ENCODE data around the gene TNK2.

Gene TNK2

GRCh38 chr3:195860456-195860855 is 47.9 kb downstream of the TNK2 start:
- TF ChIP-seq CTCF (conservative IDR thresholded peaks at IDR 0.05; ENCODE audit: low read length) = no peak
- DNase-seq (ENCODE audit: low read depth) = no peak
- no peak overlapping the region for H3K4me3 ChIP-seq (ENCODE audit: low read length)

DNA sequence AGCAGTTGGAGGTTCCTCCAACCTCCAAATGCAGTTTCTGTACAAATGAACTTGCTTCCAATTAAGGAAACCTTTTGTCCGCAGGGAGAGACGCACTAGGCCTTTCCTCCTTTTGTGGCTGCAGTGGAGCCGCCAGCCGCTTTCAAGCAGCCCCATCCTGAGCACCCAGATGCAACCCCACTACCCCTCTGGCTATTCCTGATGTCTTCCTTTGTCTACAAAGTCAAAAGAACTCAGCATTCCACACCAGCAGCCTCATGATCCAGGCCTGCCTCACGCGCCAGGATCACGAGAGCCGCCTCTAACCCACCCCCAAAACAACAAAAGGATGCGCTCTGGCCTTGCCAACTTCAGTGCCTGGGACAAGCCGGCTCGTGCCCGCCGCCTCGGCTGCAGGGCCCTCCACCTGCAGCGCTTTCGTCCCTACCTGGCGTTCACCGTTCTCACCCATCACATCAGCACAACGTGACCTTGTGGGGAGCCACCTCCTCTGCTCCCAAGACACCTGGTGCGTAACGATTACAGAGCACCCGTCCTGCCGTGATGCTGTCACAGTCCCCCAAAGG is 48.4 kb downstream of the TNK2 start:
- no peak for TF ChIP-seq CTCF (conservative IDR thresholded peaks at IDR 0.05; ENCODE audit: low read length)
- no peak for DNase-seq (ENCODE audit: low read depth)
- no peak overlapping the region for H3K4me3 ChIP-seq (ENCODE audit: low read length)

GRCh38 chr3:195859061-195859845 is 49.1 kb downstream of the TNK2 start:
- no peak overlapping the region for H3K4me3 ChIP-seq (ENCODE audit: low read length)
- TF ChIP-seq CTCF (conservative IDR thresholded peaks at IDR 0.05; ENCODE audit: low read length) = peak; percentile 98
- DNase-seq (ENCODE audit: low read depth) = peak; percentile 50

- H3K4me3 ChIP-seq (ENCODE audit: low read length) = no peak overlapping the region
- no peak for DNase-seq (ENCODE audit: low read depth)
- TF ChIP-seq CTCF (conservative IDR thresholded peaks at IDR 0.05; ENCODE audit: low read length) = no peak
Measured at GRCh38 chr3:195856410-195857084, 51.8 kb downstream of the TNK2 start.

DNA sequence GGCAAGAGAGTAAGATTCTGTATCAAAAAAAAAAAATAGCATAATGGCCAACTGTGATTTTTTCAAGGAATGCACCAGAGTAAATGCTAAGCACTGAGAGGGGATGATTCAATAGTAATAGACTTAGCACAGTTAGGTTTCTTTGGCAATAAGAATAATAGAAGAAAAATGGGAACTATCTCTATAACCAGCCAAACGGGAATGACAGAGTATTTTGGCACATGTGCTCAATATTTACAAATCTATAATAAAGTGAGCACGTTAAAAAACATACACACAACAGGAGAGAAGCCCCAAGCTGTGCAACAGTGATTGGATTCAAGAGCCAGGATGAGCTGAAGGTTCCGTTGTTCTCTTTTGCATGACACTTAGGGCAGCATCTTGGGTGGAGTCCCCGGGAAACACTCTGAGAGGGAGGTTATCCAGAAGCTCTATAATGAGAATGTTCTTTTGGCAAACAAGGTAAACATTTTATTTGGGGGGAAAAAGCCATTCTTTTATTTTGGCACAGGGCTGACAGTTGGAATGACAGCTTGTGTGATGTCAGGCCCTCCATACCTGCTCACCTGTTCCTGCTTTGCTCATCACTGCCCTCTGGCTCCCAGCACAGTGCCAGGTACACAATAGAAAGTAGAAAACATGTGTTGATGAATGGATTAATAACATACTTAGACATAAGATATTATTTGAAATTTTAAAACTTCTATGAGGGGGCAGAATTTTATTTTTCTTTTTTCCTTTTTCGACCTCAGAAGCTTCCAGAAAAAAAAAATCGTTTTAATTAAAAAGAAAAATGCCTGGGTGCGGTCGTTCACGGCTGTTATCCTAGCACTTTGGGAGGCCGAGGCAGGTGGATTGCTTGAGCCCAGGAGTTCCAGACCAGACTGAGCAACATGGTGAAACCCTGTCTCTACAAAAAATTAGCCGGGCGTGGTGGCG is 52.6 kb downstream of the TNK2 start:
- H3K4me3 ChIP-seq (ENCODE audit: low read length) = no peak overlapping the region
- no peak for DNase-seq (ENCODE audit: low read depth)

More for the DNA sequence above, 52.6 kb downstream of the TNK2 start:
- TF ChIP-seq CTCF (conservative IDR thresholded peaks at IDR 0.05; ENCODE audit: low read length) = no peak
